ENCODE results near the gene APEH.

APEH gene

DNA sequence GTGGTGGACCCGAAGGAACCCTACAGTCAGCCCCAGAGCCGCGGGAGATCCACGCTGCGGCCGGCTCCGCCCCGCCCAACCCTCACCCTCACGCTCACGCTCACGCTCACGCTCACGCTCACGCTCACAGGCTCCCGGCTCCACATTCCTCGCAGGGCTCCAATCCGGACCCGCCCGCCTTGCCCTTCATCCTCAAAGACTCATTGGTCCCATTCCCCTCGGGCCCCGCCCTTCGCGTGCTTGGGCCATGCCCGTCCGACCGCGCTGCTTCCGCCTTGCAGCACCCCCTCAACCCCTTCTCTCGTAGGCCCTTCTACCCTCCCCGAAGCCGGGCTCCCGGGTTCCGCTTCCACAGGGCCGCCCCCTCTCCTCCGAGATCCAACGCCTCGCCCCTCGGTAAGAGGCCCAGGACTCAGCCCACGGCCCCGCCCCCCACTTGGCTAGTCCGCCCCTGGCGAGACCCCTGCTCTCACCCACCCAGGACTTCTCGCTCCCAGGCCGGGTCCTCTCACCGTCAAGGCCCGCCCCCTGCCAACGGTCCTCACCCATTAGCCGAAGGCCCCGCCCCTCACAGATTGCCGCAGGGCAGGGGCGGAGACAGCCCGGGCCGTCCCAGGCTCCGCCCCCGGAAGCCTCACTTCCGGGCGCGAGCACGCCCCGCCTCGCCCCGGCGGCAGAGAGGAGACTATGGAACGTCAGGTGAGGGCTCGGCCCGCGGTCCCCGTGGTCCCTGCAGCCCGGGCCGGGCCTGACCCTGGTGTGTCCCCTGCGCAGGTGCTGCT is at the start of gene APEH:
APEH (plus strand) TSS at position 637 of the 782 bp plus-strand sequence; CDS start at position 688, 51 bp downstream.
- DNase-seq: no peak

DNA sequence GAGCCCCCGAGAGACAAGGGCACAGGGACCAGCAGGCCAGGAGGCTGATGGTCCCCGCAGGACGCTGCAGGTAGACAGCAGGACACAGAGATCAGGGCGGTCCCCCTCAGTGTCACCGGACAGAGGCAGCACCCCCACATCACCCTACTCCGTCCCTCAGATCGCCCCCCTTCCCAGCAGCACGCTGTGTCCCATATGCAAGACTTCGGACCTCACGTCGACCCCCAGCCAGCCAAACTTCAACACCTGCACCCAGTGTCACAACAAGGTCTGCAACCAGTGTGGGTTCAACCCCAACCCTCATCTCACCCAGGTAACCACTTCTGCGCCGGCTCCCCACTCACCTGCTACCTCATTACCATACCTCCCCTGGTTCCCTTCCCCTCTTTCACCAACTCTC is 49.1 kb upstream of the APEH start:
- no peak for DNase-seq

DNA sequence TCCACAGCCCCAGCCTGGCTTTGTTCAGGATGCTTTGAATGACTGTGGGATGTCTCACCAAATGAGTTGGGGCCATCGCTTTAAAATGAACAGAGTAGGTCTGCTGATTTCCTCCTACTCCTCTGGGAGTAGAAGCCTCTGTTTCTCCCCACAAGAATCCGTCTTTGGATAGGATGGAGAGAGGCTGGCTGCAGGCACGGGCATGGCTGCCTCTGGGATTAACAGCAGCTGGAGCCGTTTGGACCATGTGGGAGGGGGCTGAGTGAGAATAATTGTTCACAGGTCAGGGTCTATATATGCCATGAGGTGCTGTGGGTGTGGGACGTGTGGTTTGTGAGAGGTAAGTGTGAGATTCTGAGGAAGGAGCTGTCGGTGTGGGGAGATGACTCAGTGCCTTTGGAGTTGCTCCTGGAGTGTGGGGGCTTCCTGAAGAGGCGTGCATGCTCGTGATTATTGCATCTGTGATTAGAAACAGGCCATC is 48.0 kb upstream of the APEH start:
- no peak for DNase-seq

DNA sequence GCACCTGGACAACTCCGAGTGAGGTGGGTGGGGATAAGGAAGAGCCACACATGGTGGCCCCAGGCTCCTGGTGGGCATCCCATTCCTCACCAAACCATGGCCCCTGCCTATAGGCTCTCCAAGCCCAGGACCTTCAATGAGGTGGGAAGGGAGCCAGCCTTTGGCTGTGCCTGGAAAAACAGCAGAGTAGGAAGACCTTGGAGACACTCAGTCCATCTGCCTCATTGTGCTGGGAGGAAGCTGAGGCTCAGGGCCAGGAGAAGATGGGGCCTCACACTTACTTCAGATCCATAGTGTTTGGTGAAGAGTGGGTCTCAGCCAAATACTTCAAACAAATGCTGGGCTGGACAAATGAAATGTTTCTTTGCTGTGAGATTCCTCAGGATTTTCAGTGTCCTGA is 47.4 kb upstream of the APEH start:
- DNase-seq: no peak

DNA sequence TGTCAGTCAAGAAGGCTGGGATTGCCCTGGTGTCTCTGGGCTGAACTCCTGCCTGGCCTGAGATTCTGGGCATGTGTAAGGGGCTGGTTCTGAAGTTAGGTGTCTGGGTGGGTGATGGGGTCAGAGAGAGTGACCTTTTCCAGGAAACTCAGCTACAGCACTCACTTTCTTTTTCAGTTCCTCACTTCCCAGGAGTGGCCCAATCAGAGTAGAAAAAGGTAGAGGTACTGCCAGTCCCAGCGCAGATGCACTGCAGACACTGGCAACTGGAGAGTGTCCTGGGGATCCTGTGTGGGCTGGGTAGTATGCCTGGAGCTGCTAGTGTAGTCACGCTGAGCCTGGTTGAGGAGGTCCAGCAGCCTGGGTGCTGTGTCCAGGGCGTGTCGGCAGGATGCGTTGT is 46.5 kb upstream of the APEH start:
- DNase-seq: no peak

DNA sequence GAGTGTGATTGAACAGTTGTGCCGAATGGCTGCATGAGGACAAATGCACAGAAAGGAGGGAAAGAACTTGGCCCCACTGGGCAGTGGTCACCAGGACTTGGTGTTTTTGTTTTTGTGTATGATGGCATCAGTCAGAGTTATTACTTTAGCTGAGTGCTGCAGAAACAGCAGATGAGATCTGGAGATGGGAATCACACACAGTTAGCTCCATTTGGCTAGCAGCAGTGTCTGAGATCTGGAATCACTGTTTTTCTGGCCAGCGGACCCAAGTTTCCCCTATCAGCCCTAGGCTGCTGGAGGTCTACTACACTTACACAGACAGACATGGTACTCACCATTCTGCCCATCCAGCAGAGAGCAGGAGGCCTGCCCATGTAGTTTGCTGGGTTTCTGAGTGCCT is 45.9 kb upstream of the APEH start:
- DNase-seq: no peak

DNA sequence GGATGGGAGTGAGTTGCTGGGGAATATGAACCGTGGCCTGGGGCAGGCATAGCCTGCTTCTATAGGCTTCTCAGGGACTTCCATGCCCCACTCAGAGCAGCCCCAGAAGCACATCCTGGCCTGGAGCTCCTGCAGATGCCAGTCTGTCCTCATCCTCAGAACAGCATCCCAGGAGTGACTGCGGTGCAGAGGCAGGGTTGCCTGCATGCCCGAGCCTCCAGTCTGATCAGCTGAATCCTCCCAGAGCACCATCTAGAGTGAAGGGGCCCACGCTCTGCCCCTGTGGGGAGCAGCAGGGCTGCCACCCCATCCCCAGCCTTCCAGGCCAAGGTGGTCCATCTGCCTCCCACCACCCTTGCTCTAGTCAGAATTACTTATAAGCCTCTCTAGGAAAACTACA is 44.7 kb upstream of the APEH start:
- DNase-seq: no peak

DNA sequence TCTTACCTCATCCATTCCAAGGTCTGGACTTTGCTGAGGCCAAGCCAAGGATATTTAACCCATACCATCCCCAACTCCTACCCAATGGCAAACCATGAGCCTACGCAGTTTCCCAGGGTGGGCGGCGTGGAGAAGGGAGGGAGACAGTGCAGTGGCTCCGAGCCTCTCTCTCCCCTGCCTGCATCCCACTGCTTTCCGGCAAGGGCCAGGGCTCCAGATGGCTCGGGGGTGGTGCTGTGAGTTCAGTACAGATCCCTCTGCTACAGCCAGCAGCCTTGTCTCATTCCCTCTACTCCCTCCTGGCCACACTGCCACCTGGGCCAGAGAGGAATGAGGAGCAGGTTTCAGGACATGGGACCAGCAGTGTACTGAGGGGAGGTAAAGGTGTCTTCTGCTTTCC is 44.3 kb upstream of the APEH start:
- DNase-seq: no peak

DNA sequence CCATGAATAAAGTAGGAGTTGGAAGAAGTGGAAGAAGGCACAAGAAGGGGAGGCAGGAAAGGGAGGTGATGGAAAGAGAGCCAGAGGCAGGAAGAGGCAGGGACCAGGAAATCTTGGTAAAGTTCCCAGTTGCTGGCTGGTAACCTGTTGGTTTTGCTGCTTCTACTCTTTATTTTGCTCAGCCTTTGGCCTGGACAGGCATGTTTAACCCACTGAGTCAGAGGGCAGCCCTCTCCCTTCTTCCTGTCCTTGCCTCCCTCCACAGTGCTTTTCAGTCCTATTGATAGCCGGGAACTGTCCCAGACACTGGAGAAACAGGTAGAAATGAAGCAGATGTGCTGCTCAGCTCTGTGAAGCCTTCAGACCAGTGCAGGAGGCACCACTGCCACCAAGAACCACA is 43.4 kb upstream of the APEH start:
- no peak for DNase-seq

DNA sequence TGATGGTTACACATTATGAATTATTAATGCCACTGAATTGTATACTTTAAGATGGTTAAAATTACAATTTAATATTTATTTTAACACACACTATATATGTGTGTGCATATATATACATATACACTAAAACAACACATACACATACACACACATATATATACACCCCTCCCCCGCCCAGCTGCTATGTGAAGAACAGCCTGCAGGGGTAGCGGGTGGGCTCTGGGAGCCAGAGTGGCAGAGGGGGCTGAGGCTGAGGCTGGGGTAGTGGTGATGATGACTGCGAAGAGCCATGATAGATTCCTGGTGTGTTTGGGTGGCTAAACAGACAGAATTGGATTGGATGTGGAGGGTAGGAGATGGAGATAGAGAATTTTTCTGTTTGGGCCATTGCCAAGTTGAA is 39.4 kb upstream of the APEH start:
- DNase-seq: no peak

DNA sequence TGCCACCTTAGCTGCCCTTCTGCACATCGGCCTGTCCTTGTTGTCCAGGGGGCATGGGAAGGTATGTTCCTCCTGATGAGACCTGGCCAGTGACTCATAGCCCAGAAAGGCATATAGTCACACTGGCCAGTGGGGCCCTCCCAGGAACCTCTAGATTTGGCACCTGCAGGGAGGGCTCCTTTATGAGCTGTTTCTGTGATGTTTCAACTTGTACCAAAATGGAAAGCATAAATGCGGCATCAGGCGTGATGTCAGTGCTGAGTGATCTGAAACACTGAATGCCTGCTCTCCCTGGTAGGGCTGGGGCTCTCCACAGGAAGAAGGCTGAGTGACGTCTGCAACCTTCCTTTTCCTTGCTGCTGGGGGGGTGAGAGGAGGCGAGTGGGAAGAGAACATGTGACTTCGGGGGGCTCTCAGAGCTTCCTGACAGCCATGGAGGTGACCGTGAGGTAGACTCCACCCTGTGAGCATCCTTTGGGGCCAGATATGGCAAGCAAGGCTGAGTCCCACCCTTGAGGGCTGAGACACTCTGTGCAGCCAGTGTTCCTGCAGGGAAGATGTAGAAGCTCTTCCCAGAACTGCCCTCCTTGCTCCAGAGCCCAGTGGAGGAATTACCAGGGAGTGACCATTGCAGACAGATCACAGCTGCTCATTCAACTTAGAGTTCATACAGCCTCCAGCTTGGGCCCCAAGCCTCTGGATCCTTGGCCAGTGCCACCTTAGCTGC is 37.1 kb upstream of the APEH start:
- no peak for DNase-seq

DNA sequence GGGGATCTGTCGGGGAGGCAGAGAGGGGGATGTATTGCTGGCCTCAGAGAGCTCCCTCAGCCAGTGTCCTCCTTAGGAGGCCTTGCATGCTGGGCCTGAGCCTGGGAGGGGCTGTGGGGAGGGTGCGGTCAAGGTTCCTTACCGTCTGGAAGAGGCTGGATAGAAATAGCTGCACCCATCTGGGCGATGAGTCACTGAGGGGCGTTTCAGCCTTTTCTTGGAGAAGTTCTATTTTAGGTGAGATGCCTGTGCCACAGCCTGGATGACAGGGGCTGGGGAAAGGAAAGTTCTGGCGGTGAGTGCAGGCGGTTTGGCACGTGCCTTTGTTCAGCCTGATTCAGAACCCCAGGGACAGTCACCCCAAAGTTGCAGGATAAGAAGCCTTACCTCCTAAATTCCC is 35.7 kb upstream of the APEH start:
- no peak for DNase-seq

DNA sequence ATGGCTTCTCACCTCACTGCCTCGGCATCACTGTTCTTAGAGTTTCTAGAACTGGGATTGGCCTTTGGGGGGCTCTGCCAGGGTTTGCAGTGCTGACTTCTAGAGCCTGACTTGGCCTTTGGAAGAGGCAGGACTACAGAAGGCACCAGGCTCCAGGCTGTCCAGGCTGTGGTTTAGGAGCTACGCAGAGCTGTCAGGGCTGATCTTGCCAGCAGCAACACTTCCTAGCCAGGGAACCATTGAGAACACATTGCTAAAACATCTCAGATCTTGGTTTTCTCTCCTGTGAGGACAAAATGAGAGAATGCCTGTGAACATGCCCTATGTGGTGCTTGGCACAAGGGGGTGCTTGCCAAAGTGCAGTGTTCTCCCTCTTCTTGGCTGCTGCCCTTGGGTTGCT is 34.6 kb upstream of the APEH start:
- DNase-seq: no peak

DNA sequence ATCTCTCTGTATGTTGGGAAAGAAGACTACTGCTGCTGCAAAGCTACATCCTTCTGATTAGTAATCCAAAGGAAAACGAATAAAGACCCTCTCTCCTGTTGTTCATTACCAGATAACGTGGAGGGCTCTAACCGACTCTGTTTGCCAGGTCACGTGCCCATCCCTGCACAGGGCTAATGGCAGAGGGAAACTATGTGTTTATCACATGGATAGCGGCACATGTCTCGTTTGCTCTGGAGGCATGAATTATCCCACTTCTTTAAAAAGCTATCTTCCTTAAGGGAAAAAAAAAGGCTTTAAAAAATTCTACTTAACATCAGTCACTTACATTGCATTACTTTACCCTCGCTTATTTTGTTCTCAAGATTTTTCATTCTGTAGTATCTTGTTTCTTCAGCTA is 32.9 kb upstream of the APEH start:
- no peak for DNase-seq

DNA sequence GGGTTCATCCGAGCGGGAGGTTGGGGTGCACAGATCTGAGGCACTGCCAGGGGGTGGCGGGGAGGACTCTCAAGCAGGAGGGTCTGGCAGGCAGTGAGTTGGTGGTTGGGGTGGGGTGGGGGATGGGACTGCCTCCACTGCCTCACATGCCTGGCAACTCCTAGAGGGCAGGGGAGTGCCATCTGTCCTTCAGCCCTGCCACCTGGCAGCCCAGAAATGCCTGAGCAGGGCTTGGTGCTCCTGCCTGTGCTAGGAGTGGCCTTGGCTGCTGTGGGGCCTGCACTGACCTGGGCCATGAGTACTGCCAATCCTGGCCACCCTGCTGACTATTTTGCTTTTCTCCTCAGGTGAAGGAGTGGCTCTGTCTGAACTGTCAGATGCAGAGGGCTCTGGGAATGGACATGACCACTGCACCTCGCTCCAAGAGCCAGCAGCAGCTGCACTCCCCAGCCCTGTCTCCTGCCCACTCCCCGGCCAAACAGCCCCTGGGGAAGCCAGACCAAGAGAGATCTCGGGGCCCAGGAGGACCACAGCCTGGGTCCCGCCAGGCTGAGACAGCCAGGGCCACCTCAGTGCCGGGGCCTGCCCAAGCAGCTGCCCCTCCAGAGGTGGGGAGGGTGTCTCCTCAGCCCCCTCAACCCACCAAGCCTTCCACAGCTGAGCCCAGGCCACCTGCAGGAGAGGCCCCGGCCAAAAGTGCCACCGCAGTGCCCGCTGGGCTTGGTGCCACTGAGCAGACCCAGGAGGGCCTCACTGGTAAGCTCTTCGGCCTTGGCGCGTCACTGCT is 32.0 kb upstream of the APEH start:
- no peak for DNase-seq

DNA sequence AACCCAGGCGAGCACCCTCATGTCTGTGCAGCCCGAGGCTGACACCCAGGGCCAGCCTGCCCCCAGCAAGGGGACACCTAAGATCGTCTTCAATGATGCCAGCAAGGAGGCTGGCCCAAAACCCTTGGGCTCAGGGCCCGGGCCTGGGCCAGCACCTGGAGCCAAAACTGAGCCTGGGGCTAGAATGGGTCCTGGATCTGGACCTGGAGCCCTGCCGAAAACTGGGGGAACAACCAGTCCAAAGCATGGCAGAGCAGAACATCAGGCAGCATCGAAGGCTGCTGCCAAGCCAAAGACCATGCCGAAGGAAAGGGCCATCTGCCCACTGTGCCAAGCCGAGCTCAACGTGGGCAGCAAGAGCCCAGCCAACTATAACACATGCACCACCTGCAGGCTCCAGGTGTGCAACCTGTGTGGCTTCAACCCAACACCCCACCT is 31.4 kb upstream of the APEH start:
- DNase-seq: no peak

DNA sequence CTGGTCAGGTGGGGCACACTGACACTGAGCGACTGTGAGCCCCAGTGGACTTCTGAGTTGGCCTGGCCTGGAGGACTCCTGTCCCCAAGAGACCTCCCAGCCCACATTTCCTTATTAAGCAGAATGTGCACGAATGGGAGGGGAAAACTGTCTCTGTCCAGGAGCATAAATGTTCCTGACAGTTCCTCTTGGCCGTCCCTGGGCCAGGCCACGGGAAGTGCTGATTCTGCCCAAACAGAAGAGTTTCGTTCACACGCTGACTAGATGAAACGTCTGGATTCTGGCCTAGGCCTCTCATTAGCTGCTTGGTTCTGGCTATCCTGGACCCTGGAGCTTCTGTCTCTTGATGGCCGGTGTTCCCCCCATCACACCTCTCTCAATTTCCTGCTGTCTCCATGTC is 29.5 kb upstream of the APEH start:
- no peak for DNase-seq

DNA sequence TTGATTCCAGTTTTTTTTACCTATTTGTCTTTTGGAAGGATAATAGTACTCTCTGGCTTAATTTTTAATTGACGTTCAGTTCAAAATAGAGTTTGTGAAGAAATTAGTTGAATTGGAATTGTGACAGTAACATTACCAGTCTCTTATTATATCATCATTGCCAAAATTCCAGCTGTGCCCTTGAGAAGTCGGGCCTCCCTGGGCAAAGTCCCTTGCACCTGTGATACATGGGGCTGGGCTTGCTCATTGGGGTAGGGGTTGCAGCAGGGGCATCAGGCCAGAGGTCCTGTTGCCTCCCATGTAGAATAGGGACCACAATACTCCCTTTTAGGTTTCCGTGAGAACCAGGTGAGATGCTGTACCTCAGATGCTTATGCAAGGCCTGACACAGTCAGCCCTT is 27.9 kb upstream of the APEH start:
- no peak for DNase-seq

DNA sequence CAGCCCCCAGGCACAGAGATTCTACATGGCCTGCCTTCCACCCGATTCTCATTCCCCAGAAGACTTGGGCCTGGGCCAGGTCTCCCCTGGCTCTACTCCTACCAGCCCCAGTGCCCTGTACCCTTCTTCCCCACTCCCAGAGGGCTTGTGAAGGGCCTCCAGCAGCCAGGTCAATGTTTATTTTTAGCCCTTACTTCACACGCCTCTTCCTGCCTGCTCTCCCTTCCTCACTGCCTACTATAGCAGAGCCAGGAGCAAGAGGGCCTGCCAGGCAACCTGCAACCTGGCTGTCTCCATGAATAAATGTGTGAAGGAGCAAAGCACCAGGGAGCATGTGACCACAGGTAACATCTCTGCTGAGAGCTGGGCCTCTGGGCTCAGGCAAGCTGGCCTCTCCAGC is 26.4 kb upstream of the APEH start:
- DNase-seq: peak in 2 of 3 experiments; percentile 1 to 19

DNA sequence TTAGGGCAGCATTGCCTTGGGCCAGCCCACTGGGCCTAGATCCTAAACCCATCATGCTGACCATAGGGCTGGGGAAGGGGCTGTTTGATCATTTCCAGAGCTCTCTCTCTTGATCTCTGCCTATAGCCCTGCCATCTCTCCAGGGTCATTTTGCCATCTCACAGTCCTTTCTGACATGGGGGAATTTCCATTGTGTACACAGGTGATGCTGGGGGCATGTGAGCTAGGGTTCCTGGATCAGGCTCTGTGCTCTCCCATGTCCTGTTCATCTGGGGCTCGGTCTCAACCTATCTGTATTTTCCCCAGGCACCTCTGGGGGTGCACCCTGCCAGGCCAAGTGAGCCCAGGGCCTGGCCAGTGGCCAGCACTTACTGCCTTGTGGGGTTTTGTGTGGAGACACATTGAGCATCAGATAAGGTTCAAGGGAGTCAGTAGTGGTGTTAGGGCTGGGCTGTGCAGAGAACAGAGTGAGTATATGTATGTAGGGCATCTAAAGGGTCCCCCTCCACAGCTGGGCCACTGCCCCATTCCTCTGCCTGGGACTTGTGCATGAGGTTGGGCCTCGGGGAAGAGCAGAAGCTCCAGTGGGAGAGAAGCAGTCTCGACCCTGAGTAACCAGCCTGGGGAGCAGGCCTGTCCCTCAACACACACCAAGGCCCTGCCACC is 25.7 kb upstream of the APEH start:
- DNase-seq: no peak

DNA sequence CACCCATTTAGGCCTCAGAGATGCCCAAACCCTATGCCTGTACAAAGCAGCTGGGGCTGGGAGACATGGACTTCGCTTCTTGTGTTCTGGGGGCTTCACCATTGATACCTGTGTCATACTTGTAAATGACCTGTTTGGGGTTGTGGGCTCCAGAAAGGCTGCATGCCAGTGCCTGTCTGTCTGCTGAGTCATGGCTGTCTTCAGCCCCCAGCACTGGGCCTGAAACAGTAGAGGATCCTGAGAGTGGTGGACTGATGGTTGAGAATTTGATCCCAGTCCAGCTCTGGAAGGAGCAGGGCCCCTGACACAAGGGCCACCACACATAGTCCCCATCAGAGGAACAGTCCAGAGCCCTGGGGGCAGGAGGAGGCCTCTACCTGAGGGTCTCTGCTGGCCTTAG is 24.6 kb upstream of the APEH start:
- no peak for DNase-seq

DNA sequence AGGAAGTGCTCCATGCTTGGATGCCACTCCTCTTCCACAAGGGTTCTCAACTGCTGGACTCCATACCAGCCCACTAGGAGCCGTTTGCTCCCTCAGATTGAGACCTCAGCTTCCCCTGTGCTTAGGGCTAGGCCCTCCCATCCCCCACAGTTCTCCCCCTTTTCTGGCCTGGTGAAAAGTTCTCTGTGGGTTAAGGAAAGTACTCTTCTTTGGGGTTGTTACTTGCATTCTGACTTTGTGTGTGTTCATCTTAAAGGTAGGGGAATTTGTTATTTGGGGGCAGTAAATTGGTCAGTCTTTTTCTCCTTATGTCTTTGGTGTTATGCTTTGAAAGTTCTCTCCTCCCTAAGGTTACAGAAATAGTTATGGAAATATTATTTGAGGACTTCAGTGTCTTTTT is 24.0 kb upstream of the APEH start:
- no peak for DNase-seq

DNA sequence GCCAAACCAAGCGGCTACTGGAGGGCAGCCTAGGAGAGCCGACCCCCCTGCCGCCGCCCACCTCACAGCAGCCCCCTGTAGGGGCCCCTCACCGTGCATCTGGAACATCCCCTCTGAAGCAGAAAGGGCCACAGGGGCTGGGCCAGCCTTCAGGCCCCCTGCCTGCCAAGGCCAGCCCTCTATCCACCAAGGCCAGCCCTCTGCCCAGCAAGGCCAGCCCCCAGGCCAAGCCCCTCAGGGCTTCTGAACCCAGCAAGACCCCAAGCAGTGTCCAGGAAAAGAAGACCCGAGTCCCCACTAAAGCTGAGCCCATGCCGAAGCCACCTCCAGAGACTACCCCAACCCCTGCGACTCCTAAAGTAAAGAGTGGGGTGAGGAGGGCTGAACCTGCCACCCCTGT is 23.5 kb upstream of the APEH start:
- DNase-seq: no peak

All from NCI-H1417 (cell line).